ENCODE results near the gene SLC22A31. TPM values are rescaled to one million over a fixed set of nuclear protein-coding genes. Genes with fewer than 3 reads are reported as not detected.
A peak's percentile ranks its signal among the peaks of the same experiment; 100 is the strongest.
"Not testable (repeated sequence)": the region's sequence is repeated elsewhere in the genome, so short reads cannot be mapped to it uniquely, and the experiment has no call there.

SLC22A31 gene
- total RNA-seq, 6 donors from 2014 or later = 71.0 to 320 (median 174) TPM

GRCh38 chr16:89244754-89245153 is 44.4 kb upstream of the SLC22A31 start:
- H3K36me3 ChIP-seq = no peaks in the 10 kb centered on the region
- no peak overlapping the region for H3K4me3 ChIP-seq
- peak overlapping the region; percentile 53 to 86 (median 70) for H3K27ac ChIP-seq
- TF ChIP-seq POLR2A (IDR thresholded peaks at IDR 0.05) (peak in 1 of 4 donors; percentile 36), POLR2AphosphoS5 (IDR thresholded peaks at IDR 0.05) (peak; percentile 56 to 73), EP300 (IDR thresholded peaks at IDR 0.05) (peak in 3 of 4 donors; percentile 50 to 96 (median 72)), CTCF (IDR thresholded peaks at IDR 0.05) (no peak)
- DNase-seq (peak; percentile 72 to 89), ATAC-seq (ENCODE audit: low FRiP score in 2 of 2) (peak in 1 of 2 donors; percentile 83)
- 63 to 66% methylated on average over 11 to 12 of the region's 12 CpGs for WGBS, 2 donors
- no peaks in the 10 kb centered on the region for H3K27me3 ChIP-seq
- H3K9me3 ChIP-seq = peaks cover 0 to 5% (median 0%) of the 10 kb centered on the region in 4 donors
- peaks cover 20 to 42% (median 32%) of the 10 kb centered on the region in 4 donors for H3K4me1 ChIP-seq

- WGBS, 2 donors = 62 to 75% methylated on average over 6 to 13 of the region's 13 CpGs
- not testable (repeated sequence) for H3K36me3 ChIP-seq; ATAC-seq (ENCODE audit: low FRiP score in 2 of 2); H3K9me3 ChIP-seq; H3K27me3 ChIP-seq; H3K4me3 ChIP-seq
- Histone ChIP-seq H3K4me1 (peaks cover 20 to 42% (median 32%) of the 10 kb centered on the region in 4 donors), H3K27ac (peak overlapping the region; percentile 53 to 86 (median 70))
- peak in 1 of 2 donors; percentile 46 for DNase-seq
Observed at GRCh38 chr16:89244264-89244663, 43.9 kb upstream of the SLC22A31 start.

- 81 to 100% methylated on average over 1 to 3 of the region's 5 CpGs for WGBS, 2 donors
- DNase-seq = no peak
- peak overlapping the region; percentile 53 to 86 (median 70) for H3K27ac ChIP-seq
Observed at GRCh38 chr16:89243664-89244063, 43.3 kb upstream of the SLC22A31 start.

GRCh38 chr16:89242795-89243200 is 42.5 kb upstream of the SLC22A31 start:
- 45 to 61% methylated on average over 4 to 11 of the region's 12 CpGs for WGBS, 2 donors
- Histone ChIP-seq H3K4me1 (peaks cover 17 to 38% (median 29%) of the 10 kb centered on the region in 4 donors), H3K9me3 (no peaks in the 10 kb centered on the region), H3K27ac (peak overlapping the region in 1 of 4 donors; percentile 86), H3K4me3 (no peak overlapping the region), H3K36me3 (no peaks in the 10 kb centered on the region), H3K27me3 (no peaks in the 10 kb centered on the region)
- no peak for ATAC-seq (ENCODE audit: low FRiP score in 2 of 2)
- no peak for TF ChIP-seq EP300 (IDR thresholded peaks at IDR 0.05)
- no peak for TF ChIP-seq POLR2AphosphoS5 (IDR thresholded peaks at IDR 0.05)
- TF ChIP-seq POLR2A (IDR thresholded peaks at IDR 0.05) = no peak
- no peak for TF ChIP-seq CTCF (IDR thresholded peaks at IDR 0.05)
- peak in 1 of 2 donors; percentile 32 for DNase-seq

More at GRCh38 chr16:89243664-89244063, 43.3 kb upstream of the SLC22A31 start:
- no peaks in the 10 kb centered on the region for H3K36me3 ChIP-seq
- H3K9me3 ChIP-seq = peaks cover 0 to 3% (median 0%) of the 10 kb centered on the region in 4 donors
- H3K4me1 ChIP-seq = peaks cover 20 to 42% (median 32%) of the 10 kb centered on the region in 4 donors
- TF ChIP-seq POLR2A (IDR thresholded peaks at IDR 0.05) = no peak
- no peak for TF ChIP-seq CTCF (IDR thresholded peaks at IDR 0.05)
- TF ChIP-seq POLR2AphosphoS5 (IDR thresholded peaks at IDR 0.05) = no peak
- no peak for TF ChIP-seq EP300 (IDR thresholded peaks at IDR 0.05)
- no peak overlapping the region for H3K4me3 ChIP-seq
- no peak for ATAC-seq (ENCODE audit: low FRiP score in 2 of 2)
- no peaks in the 10 kb centered on the region for H3K27me3 ChIP-seq

GRCh38 chr16:89241187-89242007 is 41.1 kb upstream of the SLC22A31 start:
- peak overlapping the region; percentile 57 to 70 (median 62) for H3K4me3 ChIP-seq

More at GRCh38 chr16:89241187-89242007, 41.1 kb upstream of the SLC22A31 start:
- WGBS, 2 donors = 9 to 13% methylated on average over 26 to 34 of the region's 39 CpGs
- H3K27ac ChIP-seq = peak overlapping the region; percentile 90 to 98 (median 96)
- peak; percentile 78 to 79 for TF ChIP-seq POLR2AphosphoS5 (IDR thresholded peaks at IDR 0.05)
- no peak for TF ChIP-seq EP300 (IDR thresholded peaks at IDR 0.05)
- TF ChIP-seq POLR2A (IDR thresholded peaks at IDR 0.05) = peak; percentile 44 to 91 (median 69)
- TF ChIP-seq CTCF (IDR thresholded peaks at IDR 0.05) = no peak
- H3K27me3 ChIP-seq = no peaks in the 10 kb centered on the region
- DNase-seq (peak; percentile 70 to 92), ATAC-seq (ENCODE audit: low FRiP score in 2 of 2) (peak; percentile 74 to 84)
- H3K4me1 ChIP-seq = peaks cover 10 to 28% (median 17%) of the 10 kb centered on the region in 4 donors
- H3K36me3 ChIP-seq = no peaks in the 10 kb centered on the region
- no peaks in the 10 kb centered on the region for H3K9me3 ChIP-seq
